Measurements from ENCODE around the gene C15orf40. TPM values are rescaled to one million over a fixed set of nuclear protein-coding genes. Genes with fewer than 3 reads are reported as not detected.

The C15orf40 gene
- total and polyA plus RNA-seq, 2 of the 13 experiments (the other 11 are each of a cell fraction or from before 2014, with no cell fraction given), result 24.0 to 26.3 TPM

- TF ChIP-seq DDIT3 (CRISPR knock-in tag; IDR thresholded peaks at IDR 0.05) (no peak), THRA (CRISPR knock-in tag; IDR thresholded peaks at IDR 0.05; ENCODE audit: borderline replicate concordance) (peak; percentile 63; the same call in 1 of the 2 replicates), CREM (IDR thresholded peaks at IDR 0.05) (peak; percentile 52; the same call in 1 of the 2 replicates), CREM (CRISPR knock-in tag; IDR thresholded peaks at IDR 0.05) (no peak), ZMYM2 (CRISPR knock-in tag; IDR thresholded peaks at IDR 0.05) (no peak), TCF7 (IDR thresholded peaks at IDR 0.05; ENCODE audit: low read depth) (no peak), JDP2 (CRISPR knock-in tag; IDR thresholded peaks at IDR 0.05; ENCODE audit: borderline replicate concordance) (no peak), ZNF607 (CRISPR knock-in tag; IDR thresholded peaks at IDR 0.05; ENCODE audit: borderline replicate concordance) (peak; percentile 87; the same call in 1 of the 2 replicates), ZFP41 (CRISPR knock-in tag; IDR thresholded peaks at IDR 0.05; ENCODE audit: borderline replicate concordance) (peak; percentile 88; the same call in 1 of the 2 replicates), ZNF512 (CRISPR knock-in tag; IDR thresholded peaks at IDR 0.05) (no peak), DR1 (CRISPR knock-in tag; IDR thresholded peaks at IDR 0.05) (peak; percentile 61; the same call in 1 of the 2 replicates), HDAC1 (CRISPR knock-in tag; IDR thresholded peaks at IDR 0.05) (peak; percentile 82), ZNF124 (CRISPR knock-in tag; IDR thresholded peaks at IDR 0.05) (peak; percentile 73; the same call in 1 of the 2 replicates), RFX5 (IDR thresholded peaks at IDR 0.05; ENCODE audit: low read depth, low read length) (no peak), PRDM4 (CRISPR knock-in tag; IDR thresholded peaks at IDR 0.05; ENCODE audit: borderline replicate concordance) (no peak), ZBTB37 (CRISPR knock-in tag; IDR thresholded peaks at IDR 0.05) (no peak), ZNF275 (CRISPR knock-in tag; IDR thresholded peaks at IDR 0.05; ENCODE audit: borderline replicate concordance) (0 out of 2 replicates have a peak, but pooled peaks have one; percentile 51), ZNF326 (CRISPR knock-in tag; IDR thresholded peaks at IDR 0.05; ENCODE audit: borderline replicate concordance) (no peak), PBX2 (CRISPR knock-in tag; IDR thresholded peaks at IDR 0.05) (no peak)
Measured at GRCh38 chr15:82985688-82986441, 25.6 kb downstream of the C15orf40 start, which contains the start of gene RAMAC (continued).

Data from HepG2 (cell line).